ENCODE measurements around the gene TVP23A. TPM values are rescaled to one million over a fixed set of nuclear protein-coding genes. Genes with fewer than 3 reads are reported as not detected.

Gene TVP23A
- total RNA-seq, result 0.12 TPM in 1 of 2 replicates, not detected in the other

DNA sequence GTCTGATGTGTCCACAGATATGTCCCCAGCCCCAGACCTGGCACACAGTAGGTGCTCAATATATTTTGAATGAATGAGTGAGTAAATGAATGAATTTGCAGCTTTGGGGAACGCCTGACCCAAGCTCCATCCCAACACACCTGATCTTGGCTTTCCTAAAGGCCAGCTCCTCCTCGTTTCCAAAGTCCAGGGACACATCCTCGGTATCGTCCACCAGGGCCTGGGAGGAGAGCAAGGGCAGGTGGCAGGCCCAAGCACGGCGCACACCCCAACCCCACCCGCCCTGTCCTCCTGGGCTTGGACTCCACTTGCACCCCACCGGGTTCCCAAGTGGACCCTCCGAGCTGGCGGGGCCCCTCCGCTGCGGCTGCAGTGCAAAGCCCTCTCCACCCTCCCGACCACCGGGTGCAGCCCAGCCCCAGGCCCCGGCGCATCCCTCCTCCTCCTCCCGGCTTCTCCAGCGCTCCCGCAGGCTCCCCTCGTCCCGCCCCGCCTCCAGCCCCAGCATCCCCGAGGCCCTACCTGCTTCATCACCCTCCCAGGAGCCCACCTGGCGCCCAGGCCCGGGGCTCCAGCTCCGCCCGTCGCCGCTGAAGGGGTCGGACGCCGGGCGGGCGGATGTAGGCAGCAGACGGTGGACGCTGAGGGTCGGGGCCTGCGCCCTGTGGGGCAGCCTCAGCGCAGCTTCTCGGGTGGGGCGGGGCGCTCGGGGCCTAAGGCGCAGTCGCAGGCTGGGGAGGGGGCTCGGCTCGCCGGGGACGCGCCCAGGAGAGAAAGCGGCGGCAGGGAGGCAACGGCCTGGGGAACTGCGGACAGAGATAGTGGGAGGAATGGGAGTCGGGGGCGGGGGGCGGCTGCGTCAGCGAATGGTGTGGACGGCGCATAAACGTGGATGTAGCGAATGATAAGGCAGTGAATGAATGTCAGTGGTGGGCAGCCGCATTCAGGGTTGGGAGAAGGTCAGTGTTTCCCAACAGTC, at the start of gene TVP23A:
Gene TVP23A (minus strand): TSS at position 832 of the 979 bp plus-strand sequence. CDS start 301 bp downstream, at position 531.

DNA sequence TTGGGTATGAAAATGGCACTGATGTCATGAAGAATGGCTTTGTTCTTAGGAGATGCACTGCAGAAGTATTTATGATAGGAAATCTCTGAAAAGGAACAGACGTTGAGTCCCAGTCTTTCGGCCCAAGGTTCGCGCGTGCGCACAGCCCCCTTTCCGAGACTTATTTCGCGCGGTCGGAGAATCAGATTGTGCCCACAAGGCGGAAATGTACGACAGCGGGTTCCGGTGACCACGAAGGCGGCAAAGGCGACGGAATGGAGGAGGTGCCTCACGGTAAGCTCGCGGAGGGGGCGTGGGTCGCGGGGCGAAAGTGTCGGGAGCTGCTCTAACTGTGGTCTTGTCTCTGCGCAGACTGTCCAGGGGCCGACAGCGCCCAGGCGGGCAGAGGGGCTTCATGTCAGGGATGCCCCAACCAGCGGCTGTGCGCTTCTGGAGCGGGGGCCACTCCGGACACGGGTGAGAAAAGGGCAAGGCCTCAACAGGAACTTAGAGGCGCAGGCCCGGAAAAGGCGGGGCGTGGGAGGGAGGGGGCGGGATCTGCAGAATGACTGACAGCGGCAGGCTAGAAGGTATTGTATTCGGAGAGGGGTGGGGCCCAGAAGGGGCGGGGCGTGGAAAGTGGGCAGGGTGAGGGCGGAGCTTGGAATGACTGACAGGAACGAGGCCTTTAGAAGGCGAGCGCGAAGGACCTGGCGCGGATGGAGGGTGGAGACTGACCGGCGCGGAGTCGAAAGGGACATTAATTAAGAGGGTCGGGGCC, 74.8 kb downstream of the TVP23A start, which contains the start of gene NUBP1:
Gene NUBP1 (plus strand): TSS at position 233 of the 760 bp plus-strand sequence. CDS start 22 bp downstream, at position 255.

Other genes starting within 250 kb of the TVP23A start
- gene EMP2, start 238.2 kb downstream of the TVP23A start, total RNA-seq, result 9.7 and 23.0 TPM in 2 replicates
- not detected in 2 replicates for gene TEKT5, start 123.9 kb downstream of the TVP23A start, total RNA-seq
- gene NUBP1, start 75.0 kb downstream of the TVP23A start, total RNA-seq, result 18.4 and 29.2 TPM in 2 replicates
- gene CIITA, start 58.4 kb upstream of the TVP23A start, total RNA-seq, result under 0.01 and 0.22 TPM in 2 replicates
- 45.5 and 52.0 TPM in 2 replicates for gene DEXI, start 123.7 kb upstream of the TVP23A start, total RNA-seq
- 19.4 and 20.1 TPM in 2 replicates for gene CLEC16A, start 125.8 kb upstream of the TVP23A start, total RNA-seq